CD4-positive, CD25-positive, alpha-beta regulatory T cell (primary cell): ENCODE results near the gene HEATR5A. TPM values are rescaled to one million over a fixed set of nuclear protein-coding genes. Genes with fewer than 3 reads are reported as not detected.

Experiments
- ATAC-seq, 2 donors: fragments of 150-1000 bp; cut with Tn5 transposase; one replicate each; pipeline ENCODE4 v1.10.0; 2021; ENCODE audit warnings: low read depth in 2 of 2, moderate number of reproducible peaks in 2 of 2, moderate library complexity in 1 of 2
- DNase-seq, 3 donors: peaks; one replicate each; pipeline versions ENCODE4 v3.0.0 to v3.0.0-alpha.2; 2012 to 2022; ENCODE audit warnings: mixed read lengths in 1 of 3
- H3K27ac ChIP-seq: one replicate; pipeline ENCODE4 v1.7.0; 2013; ENCODE audit warnings: mild to moderate bottlenecking, low read length; ENCODE audit not compliant: insufficient read depth, poor library complexity, severe bottlenecking
- H3K27me3 ChIP-seq: one replicate; pipeline ENCODE4 v1.7.0; 2013; ENCODE audit warnings: low read length; ENCODE audit not compliant: control insufficient read depth, insufficient read depth
- H3K36me3 ChIP-seq: one replicate; pipeline ENCODE4 v1.7.0; 2013; ENCODE audit warnings: mild to moderate bottlenecking, low read length, moderate library complexity; ENCODE audit not compliant: control insufficient read depth, insufficient read depth
- H3K4me1 ChIP-seq: 2 replicates; pipeline ENCODE4 v1.7.0; 2013; ENCODE audit warnings: mild to moderate bottlenecking, low read length; ENCODE audit not compliant: insufficient read depth, control insufficient read depth, poor library complexity, severe bottlenecking
- H3K4me3 ChIP-seq: one replicate; pipeline ENCODE4 v1.7.0; 2013; ENCODE audit warnings: low read depth, mild to moderate bottlenecking, low read length, moderate library complexity
- H3K9me3 ChIP-seq, 2 experiments: 1 replicate in 1 of 2; 2 replicates in 1 of 2; pipeline ENCODE4 v1.7.0; 2013; ENCODE audit warnings: low read length in 2 of 2, mild to moderate bottlenecking in 1 of 2, moderate library complexity in 1 of 2; ENCODE audit not compliant: control insufficient read depth in 2 of 2
- H3K27ac Mint-ChIP-seq, 3 donors: one replicate each; pipeline ENCODE4 v1.8.0; 2020 to 2022; ENCODE audit warnings: mild to moderate bottlenecking in 3 of 3, mixed read lengths in 3 of 3, moderate library complexity in 2 of 3
- H3K27me3 Mint-ChIP-seq: one replicate; pipeline ENCODE4 v1.8.0; 2022; ENCODE audit warnings: mild to moderate bottlenecking, mixed read lengths
- H3K36me3 Mint-ChIP-seq: one replicate; pipeline ENCODE4 v1.8.0; 2020; ENCODE audit warnings: mixed read lengths
- H3K4me1 Mint-ChIP-seq, 4 donors: one replicate each; pipeline ENCODE4 v1.8.0; 2020 to 2022; ENCODE audit warnings: mixed read lengths in 4 of 4, mild to moderate bottlenecking in 1 of 4
- H3K4me3 Mint-ChIP-seq, 4 donors: one replicate each; pipeline ENCODE4 v1.8.0; 2020 to 2022; ENCODE audit warnings: mild to moderate bottlenecking in 4 of 4, mixed read lengths in 4 of 4, moderate library complexity in 3 of 4
- H3K9me3 Mint-ChIP-seq, 7 donors: one replicate each; pipeline ENCODE4 v1.8.0; 2020 to 2022; ENCODE audit warnings: mixed read lengths in 7 of 7, mild to moderate bottlenecking in 3 of 7, moderate library complexity in 2 of 7
- polyA plus RNA-seq, 4 donors: library from polyadenylated mRNA; unstranded; fragments of 300-500 nt; fragmentation: Illumina TruSeq; gene quantifications; one replicate each; pipeline ENCODE4 v1.2.3, GENCODE V29; 2021
- total RNA-seq: library from RNA; stranded (reverse); gene quantifications from one replicate; pipeline ENCODE4 v1.2.3, GENCODE V29; 2022

HEATR5A gene
- total and polyA plus RNA-seq, 5 donors from 2014 or later = 4.2 to 11.4 (median 6.1) TPM

- DNase-seq = no peak
- Mint-ChIP-seq H3K4me1 (peaks cover 1 to 9% (median 5%) of the 10 kb centered on the region in 4 donors), H3K27me3 (no peaks in the 10 kb centered on the region), H3K36me3 (peaks cover 24% of the 10 kb centered on the region), H3K27ac (no peak overlapping the region), H3K9me3 (no peaks in the 10 kb centered on the region), H3K4me3 (no peak overlapping the region)
- Histone ChIP-seq H3K36me3 (peaks cover 7% of the 10 kb centered on the region), H3K9me3 (no peaks in the 10 kb centered on the region), H3K4me1 (no peaks in the 10 kb centered on the region), H3K4me3 (no peak overlapping the region), H3K27me3 (no peaks in the 10 kb centered on the region), H3K27ac (no peak overlapping the region)
- ATAC-seq = no peak
These were observed 25.2 kb downstream of the HEATR5A start for GRCh38 chr14:31395119-31395518.

- no peak overlapping the region for H3K27ac Mint-ChIP-seq
- H3K9me3 ChIP-seq = no peaks in the 10 kb centered on the region
- H3K27me3 ChIP-seq = no peaks in the 10 kb centered on the region
- no peak overlapping the region for H3K4me3 Mint-ChIP-seq
- peaks cover 5 to 15% (median 9%) of the 10 kb centered on the region in 4 donors for H3K4me1 Mint-ChIP-seq
- H3K36me3 Mint-ChIP-seq = peaks cover 26% of the 10 kb centered on the region
- no peaks in the 10 kb centered on the region for H3K27me3 Mint-ChIP-seq
- H3K4me3 ChIP-seq = no peak overlapping the region
- DNase-seq (peak in 1 of 3 donors; percentile 23), ATAC-seq (no peak)
- no peaks in the 10 kb centered on the region for H3K4me1 ChIP-seq
- H3K9me3 Mint-ChIP-seq = no peaks in the 10 kb centered on the region
- peaks cover 3% of the 10 kb centered on the region for H3K36me3 ChIP-seq
- no peak overlapping the region for H3K27ac ChIP-seq
These were observed 28.3 kb downstream of the HEATR5A start for GRCh38 chr14:31391977-31392503.

GRCh38 chr14:31391473-31391872 is 28.9 kb downstream of the HEATR5A start:
- Mint-ChIP-seq H3K9me3 (no peaks in the 10 kb centered on the region), H3K27me3 (no peaks in the 10 kb centered on the region), H3K36me3 (peaks cover 26% of the 10 kb centered on the region), H3K4me1 (peaks cover 5 to 15% (median 9%) of the 10 kb centered on the region in 4 donors), H3K4me3 (no peak overlapping the region), H3K27ac (no peak overlapping the region)
- H3K27me3 ChIP-seq = no peaks in the 10 kb centered on the region
- no peaks in the 10 kb centered on the region for H3K4me1 ChIP-seq
- H3K36me3 ChIP-seq = peaks cover 3% of the 10 kb centered on the region
- no peak overlapping the region for H3K27ac ChIP-seq
- H3K9me3 ChIP-seq = no peaks in the 10 kb centered on the region
- ATAC-seq = no peak
- no peak for DNase-seq
- H3K4me3 ChIP-seq = no peak overlapping the region

GRCh38 chr14:31389946-31390345 is 30.4 kb downstream of the HEATR5A start:
- Mint-ChIP-seq H3K27ac (no peak overlapping the region), H3K4me3 (peak overlapping the region in 1 of 4 donors; percentile 29), H3K36me3 (peaks cover 32% of the 10 kb centered on the region), H3K27me3 (no peaks in the 10 kb centered on the region), H3K4me1 (peaks cover 5 to 15% (median 9%) of the 10 kb centered on the region in 4 donors), H3K9me3 (no peaks in the 10 kb centered on the region)
- Histone ChIP-seq H3K4me1 (no peaks in the 10 kb centered on the region), H3K36me3 (peaks cover 3% of the 10 kb centered on the region), H3K27ac (no peak overlapping the region), H3K4me3 (no peak overlapping the region), H3K27me3 (no peaks in the 10 kb centered on the region), H3K9me3 (no peaks in the 10 kb centered on the region)
- ATAC-seq (no peak), DNase-seq (peak in 1 of 3 donors; percentile 2)

- Histone ChIP-seq H3K27me3 (no peaks in the 10 kb centered on the region), H3K4me3 (no peak overlapping the region), H3K36me3 (peaks cover 3% of the 10 kb centered on the region), H3K4me1 (no peaks in the 10 kb centered on the region), H3K27ac (no peak overlapping the region), H3K9me3 (no peaks in the 10 kb centered on the region)
- Mint-ChIP-seq H3K4me3 (no peak overlapping the region), H3K27ac (peak overlapping the region in 2 of 3 donors; percentile 11 to 47), H3K9me3 (no peaks in the 10 kb centered on the region), H3K27me3 (no peaks in the 10 kb centered on the region), H3K36me3 (peaks cover 31% of the 10 kb centered on the region), H3K4me1 (peaks cover 6 to 15% (median 10%) of the 10 kb centered on the region in 4 donors)
- ATAC-seq (no peak), DNase-seq (peak in 1 of 3 donors; percentile 36)
These were observed 31.5 kb downstream of the HEATR5A start for GRCh38 chr14:31388687-31389413.

- Histone ChIP-seq H3K4me1 (no peaks in the 10 kb centered on the region), H3K36me3 (no peaks in the 10 kb centered on the region), H3K27me3 (no peaks in the 10 kb centered on the region), H3K9me3 (no peaks in the 10 kb centered on the region), H3K4me3 (no peak overlapping the region), H3K27ac (no peak overlapping the region)
- H3K4me3 Mint-ChIP-seq = no peak overlapping the region
- no peak for ATAC-seq
- peaks cover 31% of the 10 kb centered on the region for H3K36me3 Mint-ChIP-seq
- no peak for DNase-seq
- no peaks in the 10 kb centered on the region for H3K9me3 Mint-ChIP-seq
- H3K4me1 Mint-ChIP-seq = peaks cover 1 to 12% (median 10%) of the 10 kb centered on the region in 4 donors
- no peak overlapping the region for H3K27ac Mint-ChIP-seq
- H3K27me3 Mint-ChIP-seq = no peaks in the 10 kb centered on the region
These were observed 33.3 kb downstream of the HEATR5A start for GRCh38 chr14:31387091-31387490.

GRCh38 chr14:31386271-31386670 is 34.1 kb downstream of the HEATR5A start:
- Mint-ChIP-seq H3K36me3 (peaks cover 35% of the 10 kb centered on the region), H3K27me3 (no peaks in the 10 kb centered on the region), H3K27ac (no peak overlapping the region), H3K9me3 (no peaks in the 10 kb centered on the region), H3K4me1 (peaks cover 0 to 12% (median 9%) of the 10 kb centered on the region in 4 donors), H3K4me3 (no peak overlapping the region)
- H3K4me1 ChIP-seq = no peaks in the 10 kb centered on the region
- no peak overlapping the region for H3K4me3 ChIP-seq
- no peaks in the 10 kb centered on the region for H3K9me3 ChIP-seq
- no peak for ATAC-seq
- no peak overlapping the region for H3K27ac ChIP-seq
- no peaks in the 10 kb centered on the region for H3K27me3 ChIP-seq
- H3K36me3 ChIP-seq = peaks cover 6% of the 10 kb centered on the region
- DNase-seq = no peak

- H3K4me3 Mint-ChIP-seq = no peak overlapping the region
- no peak for ATAC-seq
These were observed 38.1 kb downstream of the HEATR5A start for GRCh38 chr14:31382221-31382620.

More at GRCh38 chr14:31382221-31382620, 38.1 kb downstream of the HEATR5A start:
- peaks cover 8% of the 10 kb centered on the region for H3K36me3 ChIP-seq
- H3K27me3 Mint-ChIP-seq = no peaks in the 10 kb centered on the region
- no peaks in the 10 kb centered on the region for H3K9me3 ChIP-seq
- H3K27me3 ChIP-seq = no peaks in the 10 kb centered on the region
- peaks cover 4% of the 10 kb centered on the region for H3K4me1 ChIP-seq
- H3K27ac Mint-ChIP-seq = no peak overlapping the region
- peaks cover 5 to 10% (median 7%) of the 10 kb centered on the region in 4 donors for H3K4me1 Mint-ChIP-seq
- H3K27ac ChIP-seq = no peak overlapping the region
- H3K36me3 Mint-ChIP-seq = peaks cover 26% of the 10 kb centered on the region
- H3K9me3 Mint-ChIP-seq = no peaks in the 10 kb centered on the region
- no peak overlapping the region for H3K4me3 ChIP-seq
- DNase-seq = no peak
